Measurements from ENCODE around the gene CDK5. TPM values are rescaled to one million over a fixed set of nuclear protein-coding genes. Genes with fewer than 3 reads are reported as not detected.

CDK5 gene
- total RNA-seq, 1 donor from 2014 or later: 17.5 TPM

GRCh38 chr7:151053751-151054150 lies 3.9 kb downstream of the CDK5 start:
- H3K4me1 Mint-ChIP-seq: peaks cover 20% of the 10 kb centered on the region
- no peak overlapping the region for H3K4me3 Mint-ChIP-seq
- no peak overlapping the region for H3K27ac Mint-ChIP-seq
- TF ChIP-seq CTCF (IDR thresholded peaks at IDR 0.05; ENCODE audit: unreplicated experiment): no peak
- H3K9me3 Mint-ChIP-seq: no peaks in the 10 kb centered on the region
- peaks cover 23% of the 10 kb centered on the region for H3K27me3 Mint-ChIP-seq (ENCODE audit: low read depth)
- DNase-seq (ENCODE audit: low spot score in 2 of 2, unreplicated experiment in 2 of 2): no peak
- peaks cover 9% of the 10 kb centered on the region for H3K36me3 Mint-ChIP-seq

GRCh38 chr7:151053096-151053495 lies 4.6 kb downstream of the CDK5 start:
- Mint-ChIP-seq H3K27me3 (ENCODE audit: low read depth) (peaks cover 25% of the 10 kb centered on the region), H3K4me1 (peaks cover 14% of the 10 kb centered on the region), H3K27ac (no peak overlapping the region), H3K36me3 (peaks cover 9% of the 10 kb centered on the region), H3K4me3 (no peak overlapping the region), H3K9me3 (no peaks in the 10 kb centered on the region)
- TF ChIP-seq CTCF (IDR thresholded peaks at IDR 0.05; ENCODE audit: unreplicated experiment): no peak
- DNase-seq (ENCODE audit: low spot score in 2 of 2, unreplicated experiment in 2 of 2): no peak

GRCh38 chr7:151051108-151051507 lies 6.6 kb downstream of the CDK5 start:
- no peak overlapping the region for H3K4me3 Mint-ChIP-seq
- H3K27ac Mint-ChIP-seq: no peak overlapping the region
- peaks cover 9% of the 10 kb centered on the region for H3K4me1 Mint-ChIP-seq
- peak; percentile 71 to 85 for DNase-seq (ENCODE audit: low spot score in 2 of 2, unreplicated experiment in 2 of 2)
- H3K27me3 Mint-ChIP-seq (ENCODE audit: low read depth): peaks cover 25% of the 10 kb centered on the region
- peaks cover 9% of the 10 kb centered on the region for H3K36me3 Mint-ChIP-seq
- no peak for TF ChIP-seq CTCF (IDR thresholded peaks at IDR 0.05; ENCODE audit: unreplicated experiment)
- no peaks in the 10 kb centered on the region for H3K9me3 Mint-ChIP-seq

GRCh38 chr7:151048911-151049463 lies 8.7 kb downstream of the CDK5 start:
- no peak for DNase-seq (ENCODE audit: low spot score in 2 of 2, unreplicated experiment in 2 of 2)
- no peak overlapping the region for H3K27ac Mint-ChIP-seq
- TF ChIP-seq CTCF (IDR thresholded peaks at IDR 0.05; ENCODE audit: unreplicated experiment): no peak
- peaks cover 9% of the 10 kb centered on the region for H3K4me1 Mint-ChIP-seq
- no peaks in the 10 kb centered on the region for H3K9me3 Mint-ChIP-seq
- H3K27me3 Mint-ChIP-seq (ENCODE audit: low read depth): peaks cover 25% of the 10 kb centered on the region
- no peak overlapping the region for H3K4me3 Mint-ChIP-seq
- peaks cover 8% of the 10 kb centered on the region for H3K36me3 Mint-ChIP-seq

- no peak within 1 kb of the TSS for H3K4me3 Mint-ChIP-seq
- no peak for TF ChIP-seq CTCF (IDR thresholded peaks at IDR 0.05; ENCODE audit: unreplicated experiment)
Measured at GRCh38 chr7:151047976-151048815, 9.5 kb downstream of the CDK5 start, which contains the start of gene ASIC3. Gene ASIC3, plus strand, starts transcription at chr7:151048531. Its CDS starts 355 bp downstream, at chr7:151048886.

More at GRCh38 chr7:151047976-151048815, 9.5 kb downstream of the CDK5 start, which contains the start of gene ASIC3:
- H3K9me3 Mint-ChIP-seq: no peaks in the 10 kb centered on the region
- peaks cover 25% of the 10 kb centered on the region for H3K27me3 Mint-ChIP-seq (ENCODE audit: low read depth)
- H3K4me1 Mint-ChIP-seq: peaks cover 9% of the 10 kb centered on the region
- H3K36me3 Mint-ChIP-seq: peaks cover 9% of the 10 kb centered on the region
- DNase-seq (ENCODE audit: low spot score in 2 of 2, unreplicated experiment in 2 of 2): no peak
- H3K27ac Mint-ChIP-seq: no peak within 1 kb of the TSS

Measured in mesothelial cell of epicardium (in vitro differentiated cells).